Transverse colon (tissue), 4 donors: ENCODE measurements around the gene ELF2. TPM values are rescaled to one million over a fixed set of nuclear protein-coding genes. Genes with fewer than 3 reads are reported as not detected.

Experiments used
- DNase-seq: peaks from one replicate; pipeline ENCODE4 v3.0.0-alpha.2; 2019
- H3K27ac ChIP-seq, 4 donors: fragments of 200-600 bp; sonication (generic); 2 replicates each; pipeline ENCODE4 v1.5.1; 2016 to 2018; ENCODE audit warnings: inconsistent platforms in 4 of 4
- H3K27me3 ChIP-seq: fragments of 200-600 bp; sonication (generic); 2 replicates; pipeline ENCODE4 v1.5.1; 2017; ENCODE audit warnings: inconsistent platforms
- H3K36me3 ChIP-seq, 4 donors: fragments of 200-600 bp; sonication (generic); 2 replicates each; pipeline ENCODE4 v1.5.1; 2017 to 2019; ENCODE audit warnings: inconsistent platforms in 4 of 4
- H3K4me1 ChIP-seq, 4 donors: fragments of 200-600 bp; sonication (generic); 2 replicates each; pipeline ENCODE4 v1.5.1; 2017 to 2020; ENCODE audit warnings: inconsistent platforms in 4 of 4
- H3K4me3 ChIP-seq, 4 donors: fragments of 200-600 bp; sonication (generic); 1 replicate in 1 of 4; 2 replicates in 3 of 4; pipeline versions ENCODE4 v1.5.1 to v1.6.1; 2017 to 2019; ENCODE audit warnings: inconsistent platforms in 4 of 4
- H3K9me3 ChIP-seq, 2 donors: fragments of 200-600 bp; sonication (generic); 2 replicates each; pipeline ENCODE4 v1.5.1; 2017 to 2019; ENCODE audit warnings: inconsistent platforms in 2 of 2
- CTCF ChIP-seq, 5 experiments: fragments of 200-600 bp in 3 of 5; fragments of 450-650 bp in 2 of 5; sonication (generic) in 3 of 5; IDR thresholded peaks; 1 replicate in 2 of 5; 2 replicates in 3 of 5; pipeline ENCODE4 v1.5.1; 2016 to 2017; ENCODE audit warnings: antibody characterized with exemption in 5 of 5, inconsistent platforms in 3 of 5, mild to moderate bottlenecking in 2 of 5, moderate library complexity in 1 of 5
- EP300 ChIP-seq: sonication (generic); formaldehyde crosslinking; IDR thresholded peaks from one replicate; pipeline ENCODE4 v1.6.1; 2017; ENCODE audit warnings: antibody characterized with exemption, low read depth
- POLR2A ChIP-seq: fragments of 450-650 bp; IDR thresholded peaks from one replicate; pipeline ENCODE4 v1.6.1; 2016; ENCODE audit warnings: antibody characterized with exemption, mild to moderate bottlenecking, moderate library complexity
- POLR2AphosphoS5 ChIP-seq, 3 donors: sonication (generic); formaldehyde crosslinking; IDR thresholded peaks; one replicate each; pipeline ENCODE4 v1.6.1; 2016; ENCODE audit warnings: antibody characterized with exemption in 3 of 3
- WGBS, 2 donors: methylation state at CpG; one replicate each; pipeline ENCODE4 v1.1.5; 2018; ENCODE audit warnings: low coverage in 1 of 2; 5-methylcytosine and 5-hydroxymethylcytosine counted together
- in situ Hi-C, 4 donors: fragments of 200-750 bp; cut with MboI; loops; one replicate each; pipeline versions ENCODE4 v1.15.0 to v1.15.1; 2017; ENCODE audit warnings: low sequenced_read_pairs in 3 of 4, low pct_ligation_motif_present in 1 of 4, low pct_unique_long_range_greater_than_20kb in 1 of 4
- intact Hi-C: fragments of 100-400 bp; cut with DNase I; formaldehyde crosslinking; loops from one replicate; pipeline ENCODE4 v1.15.1; 2023; ENCODE audit warnings: low total_unique reads
- total RNA-seq, 4 donors: library from RNA; depleted of rRNA; stranded (reverse); fragments of >200 nt; gene quantifications; one replicate each; pipeline ENCODE4 v1.1.0, GENCODE V29; 2016

The ELF2 gene
- total RNA-seq, 4 donors from 2014 or later = 21.7 to 65.6 (median 41.8) TPM

DNA sequence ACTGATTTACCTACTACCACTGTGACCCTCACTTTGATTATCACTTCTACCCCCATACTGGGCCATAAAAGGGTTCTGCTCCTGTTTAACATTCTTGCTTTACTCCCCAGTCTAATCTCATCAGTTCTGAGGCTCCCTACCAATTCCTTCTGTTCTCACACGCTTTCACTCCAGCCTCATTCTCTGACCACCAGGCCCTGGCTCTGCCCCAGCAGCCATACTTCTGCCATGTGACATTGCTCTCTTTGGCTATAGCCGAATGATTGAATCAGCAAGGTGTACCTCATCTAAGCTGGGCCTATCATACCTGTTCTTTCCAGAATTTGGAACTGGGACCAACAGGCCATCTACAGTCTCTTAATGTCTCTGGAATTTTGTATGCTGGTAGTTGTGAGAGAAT lies 14.4 kb upstream of the ELF2 start:
- Histone ChIP-seq H3K27ac (no peak overlapping the region), H3K27me3 (no peaks in the 10 kb centered on the region), H3K9me3 (no peaks in the 10 kb centered on the region), H3K4me3 (no peak overlapping the region), H3K36me3 (no peaks in the 10 kb centered on the region), H3K4me1 (no peaks in the 10 kb centered on the region)
- no peak for TF ChIP-seq POLR2A
- in situ Hi-C loops = no loop called here
- DNase-seq = no peak
- WGBS, 2 donors = 74 to 89% methylated on average over 2 of the region's 2 CpGs
- intact Hi-C loops = no loop called here

DNA sequence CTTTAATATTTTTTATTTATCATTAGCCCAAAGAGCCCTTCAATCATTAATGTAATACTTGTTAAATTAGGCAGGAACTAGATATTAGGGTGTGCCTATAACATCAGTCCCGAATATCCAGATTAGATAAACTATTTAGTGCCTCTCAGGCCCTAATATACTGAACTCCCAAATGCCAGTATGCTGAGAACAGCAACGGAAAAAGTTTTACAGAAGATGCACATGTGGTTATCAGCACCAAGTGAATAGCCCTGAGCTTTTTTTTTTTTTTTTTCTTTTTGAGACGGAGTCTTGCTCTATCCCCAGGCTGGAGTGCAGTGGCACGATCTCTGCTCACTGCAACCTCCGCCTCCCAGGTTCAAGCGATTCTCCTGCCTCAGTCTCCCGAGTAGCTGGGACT lies 13.0 kb upstream of the ELF2 start:
- H3K4me3 ChIP-seq = no peak overlapping the region
- DNase-seq = no peak
- no peak overlapping the region for H3K27ac ChIP-seq
- H3K36me3 ChIP-seq = no peaks in the 10 kb centered on the region
- no peak for TF ChIP-seq POLR2AphosphoS5 (IDR thresholded peaks at IDR 0.05)
- TF ChIP-seq POLR2A = no peak
- TF ChIP-seq CTCF (IDR thresholded peaks at IDR 0.05) = no peak
- no peak for TF ChIP-seq EP300
- no peaks in the 10 kb centered on the region for H3K4me1 ChIP-seq
- in situ Hi-C loops (no loop called here), intact Hi-C loops (no loop called here)
- H3K9me3 ChIP-seq = no peaks in the 10 kb centered on the region
- H3K27me3 ChIP-seq = no peaks in the 10 kb centered on the region
- WGBS, 2 donors = 82 to 91% methylated on average over 7 of the region's 7 CpGs

DNA sequence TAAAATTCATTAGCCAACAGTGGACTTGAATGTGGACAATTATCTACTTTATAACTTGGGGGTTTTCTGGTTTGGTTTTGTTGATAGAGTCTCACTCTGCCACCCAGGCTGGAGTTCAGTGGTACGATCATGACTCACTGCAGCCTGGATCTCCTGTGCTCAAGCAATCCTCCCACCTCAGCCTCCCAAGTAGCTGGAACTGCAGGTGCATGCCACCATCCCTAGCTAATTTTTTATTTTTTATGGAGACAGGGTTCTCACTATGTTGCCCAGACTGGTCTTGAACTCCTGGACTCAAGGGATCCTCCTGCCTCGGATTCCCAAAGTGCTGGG lies 12.4 kb upstream of the ELF2 start:
- H3K36me3 ChIP-seq = no peaks in the 10 kb centered on the region
- no peaks in the 10 kb centered on the region for H3K27me3 ChIP-seq
- in situ Hi-C loops (no loop called here), intact Hi-C loops (no loop called here)
- no peaks in the 10 kb centered on the region for H3K4me1 ChIP-seq
- no peak overlapping the region for H3K27ac ChIP-seq
- TF ChIP-seq POLR2A (no peak), EP300 (no peak), CTCF (IDR thresholded peaks at IDR 0.05) (no peak), POLR2AphosphoS5 (IDR thresholded peaks at IDR 0.05) (no peak)
- no peak for DNase-seq
- no peaks in the 10 kb centered on the region for H3K9me3 ChIP-seq
- no peak overlapping the region for H3K4me3 ChIP-seq
- WGBS, 2 donors = 81% methylated on average over 2 of the region's 2 CpGs; no CpG with 5 or more reads in 1 of the 2 donors

DNA sequence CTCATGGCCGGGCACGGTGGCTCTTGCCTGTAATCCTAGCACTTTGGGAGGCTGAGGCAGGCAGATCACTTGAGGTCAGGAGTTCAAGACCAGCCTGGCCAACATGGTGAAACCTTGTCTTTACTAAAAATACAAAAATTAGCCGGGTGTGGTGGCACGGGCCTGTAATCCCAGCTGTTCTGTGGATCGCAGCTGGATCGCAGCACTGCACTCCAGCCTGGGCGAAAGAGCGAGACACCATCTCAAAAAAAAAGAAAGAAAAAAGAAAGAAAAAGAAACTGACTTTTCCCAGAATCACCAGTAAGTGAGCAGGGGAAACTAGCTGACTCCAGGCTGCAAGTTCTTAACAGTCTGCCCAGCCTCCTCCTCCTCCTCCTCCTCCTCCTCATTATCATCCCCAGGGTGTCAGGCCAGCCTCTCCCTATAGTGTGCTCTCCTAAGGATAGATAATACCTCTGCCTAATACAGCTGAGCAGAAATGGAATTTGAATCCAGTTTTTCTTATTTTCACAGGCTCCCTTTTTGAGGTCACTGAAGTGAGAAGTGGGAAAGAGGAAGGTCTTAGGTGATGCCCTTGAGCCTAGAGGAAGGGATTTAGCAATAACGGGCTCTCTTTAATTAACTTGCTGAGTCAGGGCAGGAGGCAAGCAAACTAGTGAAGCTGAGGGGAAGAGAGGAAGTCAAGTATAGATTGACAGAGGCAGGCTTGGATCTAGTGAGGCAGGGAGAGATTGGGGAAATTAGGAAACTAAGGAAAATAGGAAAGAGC lies 11.8 kb upstream of the ELF2 start:
- intact Hi-C loops (no loop called here), in situ Hi-C loops (no loop called here)
- 84 to 88% methylated on average over 8 to 9 of the region's 9 CpGs for WGBS, 2 donors
- TF ChIP-seq POLR2AphosphoS5 (IDR thresholded peaks at IDR 0.05) (no peak), POLR2A (no peak), CTCF (IDR thresholded peaks at IDR 0.05) (no peak), EP300 (no peak)
- no peak overlapping the region for H3K27ac ChIP-seq
- no peak for DNase-seq
- no peaks in the 10 kb centered on the region for H3K4me1 ChIP-seq
- no peaks in the 10 kb centered on the region for H3K9me3 ChIP-seq
- H3K36me3 ChIP-seq = no peaks in the 10 kb centered on the region
- H3K4me3 ChIP-seq = no peak overlapping the region
- no peaks in the 10 kb centered on the region for H3K27me3 ChIP-seq

DNA sequence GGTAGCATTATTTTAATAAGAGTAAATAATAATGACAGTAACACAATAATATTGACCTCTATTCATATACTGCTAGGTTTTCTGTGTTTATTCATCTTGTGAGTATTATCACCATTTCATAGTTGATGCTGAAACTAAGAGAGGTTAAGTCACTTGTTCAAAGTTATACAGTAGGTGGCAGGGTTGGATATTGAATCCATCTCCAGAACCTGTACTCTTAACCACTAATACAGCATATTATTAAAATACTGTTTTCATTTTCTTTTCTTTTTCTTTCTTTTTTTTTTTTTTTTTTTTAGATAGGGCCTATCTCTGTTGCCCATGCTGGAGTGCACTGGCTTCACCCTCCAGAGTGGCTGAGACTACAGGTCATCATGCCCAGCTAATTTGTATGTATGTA lies 7.1 kb upstream of the ELF2 start:
- no peaks in the 10 kb centered on the region for H3K36me3 ChIP-seq
- DNase-seq = no peak
- in situ Hi-C loops (no loop called here), intact Hi-C loops (no loop called here)
- H3K4me1 ChIP-seq = peaks cover 0 to 2% (median under 1%) of the 10 kb centered on the region in 4 donors
- no peak overlapping the region for H3K4me3 ChIP-seq
- TF ChIP-seq POLR2A (no peak), CTCF (IDR thresholded peaks at IDR 0.05) (peak in 1 of 5 experiments; percentile 13), POLR2AphosphoS5 (IDR thresholded peaks at IDR 0.05) (no peak), EP300 (no peak)
- no peak overlapping the region for H3K27ac ChIP-seq
- H3K27me3 ChIP-seq = no peaks in the 10 kb centered on the region
- H3K9me3 ChIP-seq = no peaks in the 10 kb centered on the region
